Neural cell (in vitro differentiated cells): Measurements from ENCODE around the gene TPD52L1. TPM values are rescaled to one million over a fixed set of nuclear protein-coding genes. Genes with fewer than 3 reads are reported as not detected.

ENCODE experiments used
- H2AFZ ChIP-seq: fragments of 200-600, 300-800 bp; sonication (generic), shearing (Covaris generic); 2 replicates; pipeline ENCODE4 v1.6.0; 2014; ENCODE audit warnings: low read depth, mild to moderate bottlenecking, antibody characterized with exemption, low read length, moderate library complexity
- H3F3A ChIP-seq: fragments of 200-600 bp; shearing (Covaris generic); 2 replicates; pipeline ENCODE4 v1.6.1; 2016; ENCODE audit warnings: mild to moderate bottlenecking, moderate library complexity, mixed read lengths, antibody characterized with exemption, low read length; ENCODE audit not compliant: insufficient read depth, poor library complexity, severe bottlenecking
- H3K27ac ChIP-seq: fragments of 200-600, 300-800 bp; sonication (generic), shearing (Covaris generic); 2 replicates; pipeline ENCODE4 v1.5.1; 2014; ENCODE audit warnings: mild to moderate bottlenecking, low read length, moderate library complexity
- H3K27me3 ChIP-seq: fragments of 300-800, 200-600 bp; sonication (generic), shearing (Covaris generic); 2 replicates; pipeline ENCODE4 v1.6.0; 2014; ENCODE audit warnings: mild to moderate bottlenecking, low read depth, low read length, moderate library complexity; ENCODE audit not compliant: insufficient read depth
- H3K36me3 ChIP-seq: fragments of 300-800, 200-600 bp; sonication (generic), shearing (Covaris generic); 2 replicates; pipeline ENCODE4 v1.5.1; 2014; ENCODE audit warnings: mild to moderate bottlenecking, antibody characterized with exemption, low read length, moderate library complexity; ENCODE audit not compliant: insufficient read depth
- H3K4me2 ChIP-seq: fragments of 300-800, 200-600 bp; sonication (generic), shearing (Covaris generic); 2 replicates; pipeline ENCODE4 v1.6.0; 2014; ENCODE audit warnings: mild to moderate bottlenecking, low read length
- H3K4me3 ChIP-seq: fragments of 300-800, 200-600 bp; sonication (generic), shearing (Covaris generic); 2 replicates; pipeline ENCODE4 v1.5.1; 2014; ENCODE audit warnings: mild to moderate bottlenecking, low read length, moderate library complexity
- H3K79me2 ChIP-seq: fragments of 200-600 bp; shearing (Covaris generic); replicated peaks from 2 replicates; pipeline ENCODE4 v1.6.0; 2014; ENCODE audit warnings: mild to moderate bottlenecking, low read length, moderate library complexity; ENCODE audit not compliant: insufficient read depth
- H3K9ac ChIP-seq: fragments of 300-800, 200-600 bp; sonication (generic), shearing (Covaris generic); 2 replicates; pipeline ENCODE4 v1.6.1; 2016; ENCODE audit warnings: mild to moderate bottlenecking, low read length, mixed read lengths
- H3K9me2 ChIP-seq: fragments of 200-600 bp; shearing (Covaris generic); 2 replicates; pipeline ENCODE4 v1.6.1; 2016; ENCODE audit warnings: mild to moderate bottlenecking, low read length, mixed read lengths; ENCODE audit not compliant: insufficient read depth
- H3K9me3 ChIP-seq: fragments of 200-600, 300-800 bp; sonication (generic), shearing (Covaris generic); 2 replicates; pipeline ENCODE4 v1.6.1; 2016; ENCODE audit warnings: mild to moderate bottlenecking, mixed run types, low read length, moderate library complexity, mixed read lengths
- H4K20me1 ChIP-seq: fragments of 200-600 bp; shearing (Covaris generic); 2 replicates; pipeline ENCODE4 v1.6.1; 2016; ENCODE audit warnings: mild to moderate bottlenecking, mixed run types; ENCODE audit not compliant: insufficient read depth
- EP300 ChIP-seq: fragments of 450-650 bp; conservative IDR thresholded peaks from 2 replicates; pipeline ENCODE4 v1.6.1; 2014; ENCODE audit warnings: antibody characterized with exemption, mild to moderate bottlenecking, moderate library complexity; ENCODE audit not compliant: poor library complexity, severe bottlenecking
- EZH2 ChIP-seq: fragments of 200-600, 300-800 bp; shearing (Covaris generic), sonication (generic); IDR thresholded peaks from 2 replicates; pipeline ENCODE4 v1.6.1; 2014; ENCODE audit warnings: antibody characterized with exemption, low read length, borderline replicate concordance, mild to moderate bottlenecking; ENCODE audit not compliant: insufficient read depth, poor library complexity, severe bottlenecking
- MXI1 ChIP-seq: fragments of 450-650 bp; conservative IDR thresholded peaks from 2 replicates; pipeline ENCODE4 v1.6.1; 2014; ENCODE audit warnings: antibody characterized with exemption, mild to moderate bottlenecking; ENCODE audit not compliant: poor library complexity, severe bottlenecking
- POLR2AphosphoS5 ChIP-seq: IDR thresholded peaks from 2 replicates; pipeline ENCODE4 v1.6.1; 2012
- RAD21 ChIP-seq: fragments of 450-650 bp; conservative IDR thresholded peaks from 2 replicates; pipeline ENCODE4 v1.6.1; 2014; ENCODE audit warnings: antibody characterized with exemption, mild to moderate bottlenecking, moderate library complexity
- SMC3 ChIP-seq: fragments of 450-650 bp; conservative IDR thresholded peaks from 2 replicates; pipeline ENCODE4 v1.6.1; 2014; ENCODE audit warnings: antibody characterized with exemption, mild to moderate bottlenecking, moderate library complexity; ENCODE audit not compliant: poor library complexity
- TAF1 ChIP-seq: IDR thresholded peaks from 2 replicates; pipeline ENCODE4 v1.6.1; 2012; ENCODE audit warnings: low read depth
- polyA plus RNA-seq: library from polyadenylated mRNA; depleted of rRNA; stranded (reverse); fragments of >200 nt; gene quantifications from 2 replicates; pipeline ENCODE4 v1.2.3, GENCODE V29; 2014
- TF ChIP-seq, protein P1 (sequence below): fragments of 450-650 bp; IDR thresholded peaks from 2 replicates; pipeline ENCODE4 v1.5.1; 2014; ENCODE audit warnings: antibody characterized with exemption, mild to moderate bottlenecking, moderate library complexity; ENCODE audit not compliant: poor library complexity, severe bottlenecking
- TF ChIP-seq, protein P2 (sequence below): IDR thresholded peaks from 2 replicates; pipeline ENCODE4 v1.6.1; 2012; ENCODE audit warnings: borderline replicate concordance

The TPD52L1 gene
- polyA plus RNA-seq, 1 donor from 2014 or later, result 8.9 TPM

DNA sequence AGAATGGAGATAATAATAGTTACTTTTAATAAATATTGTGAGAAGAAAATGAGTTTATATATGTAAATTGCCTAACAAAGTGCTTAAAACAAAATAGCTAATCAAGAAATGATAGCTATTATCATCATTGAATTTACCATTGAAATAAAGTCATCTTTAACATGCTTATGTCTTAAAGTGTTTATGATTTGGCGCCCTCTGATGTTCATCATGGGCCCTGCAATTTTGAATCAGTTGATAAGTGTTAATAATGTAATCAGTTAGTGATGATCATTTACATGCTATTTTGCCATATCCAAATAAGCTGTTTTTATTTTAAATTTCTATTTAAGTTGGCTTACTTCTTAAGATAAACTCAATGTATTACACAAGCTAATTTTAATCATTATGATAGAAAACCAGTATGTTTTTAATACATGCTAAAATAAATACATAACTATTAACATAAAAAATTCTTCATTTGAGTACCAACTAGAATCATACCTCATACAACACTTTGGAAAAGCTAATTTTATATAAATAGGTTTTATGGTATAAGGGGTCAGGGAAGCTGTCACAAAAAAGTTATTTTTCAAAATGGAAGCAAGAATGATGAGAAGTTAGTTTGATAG lies 39.2 kb upstream of the TPD52L1 start:
- Histone ChIP-seq H3K4me2 (no peak overlapping the region), H2AFZ (no peak overlapping the region), H3K9me3 (no peaks in the 10 kb centered on the region), H3F3A (no peaks in the 10 kb centered on the region), H3K27ac (no peak overlapping the region), H3K36me3 (no peaks in the 10 kb centered on the region), H3K4me3 (no peak overlapping the region), H3K9me2 (no peaks in the 10 kb centered on the region), H4K20me1 (no peaks in the 10 kb centered on the region), H3K9ac (no peak overlapping the region), H3K27me3 (no peaks in the 10 kb centered on the region), H3K79me2 (no peaks in the 10 kb centered on the region)
- TF ChIP-seq, protein P1, sequence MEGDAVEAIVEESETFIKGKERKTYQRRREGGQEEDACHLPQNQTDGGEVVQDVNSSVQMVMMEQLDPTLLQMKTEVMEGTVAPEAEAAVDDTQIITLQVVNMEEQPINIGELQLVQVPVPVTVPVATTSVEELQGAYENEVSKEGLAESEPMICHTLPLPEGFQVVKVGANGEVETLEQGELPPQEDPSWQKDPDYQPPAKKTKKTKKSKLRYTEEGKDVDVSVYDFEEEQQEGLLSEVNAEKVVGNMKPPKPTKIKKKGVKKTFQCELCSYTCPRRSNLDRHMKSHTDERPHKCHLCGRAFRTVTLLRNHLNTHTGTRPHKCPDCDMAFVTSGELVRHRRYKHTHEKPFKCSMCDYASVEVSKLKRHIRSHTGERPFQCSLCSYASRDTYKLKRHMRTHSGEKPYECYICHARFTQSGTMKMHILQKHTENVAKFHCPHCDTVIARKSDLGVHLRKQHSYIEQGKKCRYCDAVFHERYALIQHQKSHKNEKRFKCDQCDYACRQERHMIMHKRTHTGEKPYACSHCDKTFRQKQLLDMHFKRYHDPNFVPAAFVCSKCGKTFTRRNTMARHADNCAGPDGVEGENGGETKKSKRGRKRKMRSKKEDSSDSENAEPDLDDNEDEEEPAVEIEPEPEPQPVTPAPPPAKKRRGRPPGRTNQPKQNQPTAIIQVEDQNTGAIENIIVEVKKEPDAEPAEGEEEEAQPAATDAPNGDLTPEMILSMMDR, result peak; percentile 67
- TF ChIP-seq EZH2 (no peak), MXI1 (no peak), SMC3 (peak; percentile 67), RAD21 (peak; percentile 61), TAF1 (no peak)

DNA sequence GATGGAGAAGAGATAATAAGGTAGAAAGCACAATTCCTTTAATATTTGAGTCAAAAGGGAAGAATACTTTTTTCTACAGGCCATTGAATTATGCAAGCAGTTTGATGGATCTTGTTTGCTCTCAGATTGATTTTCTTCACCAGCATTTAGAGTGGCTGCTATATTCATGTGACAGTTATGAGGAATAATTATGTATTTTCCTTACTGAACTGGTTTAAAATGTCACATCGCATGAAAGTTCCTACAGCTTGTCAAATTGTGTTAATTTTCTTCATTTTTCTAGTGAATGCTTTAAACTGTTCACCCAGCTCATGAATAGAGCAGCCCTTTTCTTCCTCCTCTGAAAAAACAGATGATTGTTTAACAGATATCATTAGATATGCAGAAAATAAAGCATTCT lies 37.4 kb upstream of the TPD52L1 start:
- peak overlapping the region; percentile 9 for H3K4me2 ChIP-seq
- no peaks in the 10 kb centered on the region for H3K9me2 ChIP-seq
- no peak overlapping the region for H2AFZ ChIP-seq
- no peaks in the 10 kb centered on the region for H3K27me3 ChIP-seq
- no peaks in the 10 kb centered on the region for H3F3A ChIP-seq
- TF ChIP-seq, protein P2, sequence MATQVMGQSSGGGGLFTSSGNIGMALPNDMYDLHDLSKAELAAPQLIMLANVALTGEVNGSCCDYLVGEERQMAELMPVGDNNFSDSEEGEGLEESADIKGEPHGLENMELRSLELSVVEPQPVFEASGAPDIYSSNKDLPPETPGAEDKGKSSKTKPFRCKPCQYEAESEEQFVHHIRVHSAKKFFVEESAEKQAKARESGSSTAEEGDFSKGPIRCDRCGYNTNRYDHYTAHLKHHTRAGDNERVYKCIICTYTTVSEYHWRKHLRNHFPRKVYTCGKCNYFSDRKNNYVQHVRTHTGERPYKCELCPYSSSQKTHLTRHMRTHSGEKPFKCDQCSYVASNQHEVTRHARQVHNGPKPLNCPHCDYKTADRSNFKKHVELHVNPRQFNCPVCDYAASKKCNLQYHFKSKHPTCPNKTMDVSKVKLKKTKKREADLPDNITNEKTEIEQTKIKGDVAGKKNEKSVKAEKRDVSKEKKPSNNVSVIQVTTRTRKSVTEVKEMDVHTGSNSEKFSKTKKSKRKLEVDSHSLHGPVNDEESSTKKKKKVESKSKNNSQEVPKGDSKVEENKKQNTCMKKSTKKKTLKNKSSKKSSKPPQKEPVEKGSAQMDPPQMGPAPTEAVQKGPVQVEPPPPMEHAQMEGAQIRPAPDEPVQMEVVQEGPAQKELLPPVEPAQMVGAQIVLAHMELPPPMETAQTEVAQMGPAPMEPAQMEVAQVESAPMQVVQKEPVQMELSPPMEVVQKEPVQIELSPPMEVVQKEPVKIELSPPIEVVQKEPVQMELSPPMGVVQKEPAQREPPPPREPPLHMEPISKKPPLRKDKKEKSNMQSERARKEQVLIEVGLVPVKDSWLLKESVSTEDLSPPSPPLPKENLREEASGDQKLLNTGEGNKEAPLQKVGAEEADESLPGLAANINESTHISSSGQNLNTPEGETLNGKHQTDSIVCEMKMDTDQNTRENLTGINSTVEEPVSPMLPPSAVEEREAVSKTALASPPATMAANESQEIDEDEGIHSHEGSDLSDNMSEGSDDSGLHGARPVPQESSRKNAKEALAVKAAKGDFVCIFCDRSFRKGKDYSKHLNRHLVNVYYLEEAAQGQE, result peak; percentile 54
- TF ChIP-seq EP300 (peak; percentile 95), POLR2AphosphoS5 (peak; percentile 84), MXI1 (no peak), SMC3 (no peak)
- TF ChIP-seq, protein P1, result no peak
- no peaks in the 10 kb centered on the region for H3K9me3 ChIP-seq
- peak overlapping the region; percentile 46 for H3K27ac ChIP-seq
- no peaks in the 10 kb centered on the region for H4K20me1 ChIP-seq
- H3K4me3 ChIP-seq, result no peak overlapping the region
- no peaks in the 10 kb centered on the region for H3K79me2 ChIP-seq
- no peaks in the 10 kb centered on the region for H3K36me3 ChIP-seq
- no peak overlapping the region for H3K9ac ChIP-seq
